Osteocyte (in vitro differentiated cells): ENCODE results near the gene AHNAK. TPM values are rescaled to one million over a fixed set of nuclear protein-coding genes. Genes with fewer than 3 reads are reported as not detected.

Experiments used
- DNase-seq: peaks from one replicate; pipeline ENCODE4 v3.0.0; 2021; ENCODE audit warnings: mixed read lengths; ENCODE audit not compliant: unreplicated experiment; ENCODE audit errors: extremely low spot score
- H3K27ac Mint-ChIP-seq: one replicate; pipeline ENCODE4 v1.8.0; 2021; ENCODE audit warnings: mild to moderate bottlenecking, mixed read lengths; ENCODE audit not compliant: unreplicated experiment
- H3K27me3 Mint-ChIP-seq: one replicate; pipeline ENCODE4 v1.8.0; 2021; ENCODE audit warnings: mixed read lengths; ENCODE audit not compliant: unreplicated experiment
- H3K36me3 Mint-ChIP-seq: one replicate; pipeline ENCODE4 v1.8.0; 2021; ENCODE audit warnings: mixed read lengths; ENCODE audit not compliant: unreplicated experiment
- H3K4me1 Mint-ChIP-seq: one replicate; pipeline ENCODE4 v1.8.0; 2021; ENCODE audit warnings: mixed read lengths; ENCODE audit not compliant: unreplicated experiment
- H3K4me3 Mint-ChIP-seq: one replicate; pipeline ENCODE4 v1.8.0; 2021; ENCODE audit warnings: mild to moderate bottlenecking, moderate library complexity, mixed read lengths; ENCODE audit not compliant: unreplicated experiment
- H3K9me3 Mint-ChIP-seq: one replicate; pipeline ENCODE4 v1.8.0; 2021; ENCODE audit warnings: mixed read lengths; ENCODE audit not compliant: unreplicated experiment
- CTCF ChIP-seq: fragments of 200-600 bp; sonication (generic); IDR thresholded peaks from 2 replicates; pipeline ENCODE4 v1.5.0; 2021; ENCODE audit warnings: antibody characterized with exemption, mild to moderate bottlenecking, moderate library complexity
- total RNA-seq: library from RNA; stranded (reverse); gene quantifications from 2 replicates; pipeline ENCODE4 v1.2.1, GENCODE V29; 2021

AHNAK gene
- total RNA-seq, 1 donor from 2014 or later, result 462 TPM

- Mint-ChIP-seq H3K9me3 (no peaks in the 10 kb centered on the region), H3K4me3 (peak overlapping the region; percentile 14), H3K36me3 (peaks cover 17% of the 10 kb centered on the region), H3K27me3 (no peaks in the 10 kb centered on the region), H3K4me1 (peaks cover 79% of the 10 kb centered on the region), H3K27ac (peak overlapping the region; percentile 98)
- TF ChIP-seq CTCF, result no peak
- DNase-seq, result no peak
Observed at GRCh38 chr11:62556875-62557631, 10.4 kb upstream of the AHNAK start.

- Mint-ChIP-seq H3K4me1 (peaks cover 80% of the 10 kb centered on the region), H3K27me3 (no peaks in the 10 kb centered on the region), H3K36me3 (peaks cover 14% of the 10 kb centered on the region), H3K9me3 (no peaks in the 10 kb centered on the region), H3K27ac (peak overlapping the region; percentile 98), H3K4me3 (peak overlapping the region; percentile 62)
- no peak for TF ChIP-seq CTCF
- peak; percentile 96 for DNase-seq
Observed at GRCh38 chr11:62556108-62556874, 9.7 kb upstream of the AHNAK start.

GRCh38 chr11:62555464-62556107 is 9.0 kb upstream of the AHNAK start:
- no peaks in the 10 kb centered on the region for H3K9me3 Mint-ChIP-seq
- H3K27ac Mint-ChIP-seq, result peak overlapping the region; percentile 98
- no peak for DNase-seq
- H3K36me3 Mint-ChIP-seq, result peaks cover 14% of the 10 kb centered on the region
- no peak for TF ChIP-seq CTCF
- peak overlapping the region; percentile 62 for H3K4me3 Mint-ChIP-seq
- H3K27me3 Mint-ChIP-seq, result no peaks in the 10 kb centered on the region
- peaks cover 74% of the 10 kb centered on the region for H3K4me1 Mint-ChIP-seq

GRCh38 chr11:62554387-62555167 is 8.0 kb upstream of the AHNAK start:
- peak overlapping the region; percentile 29 for H3K4me3 Mint-ChIP-seq
- no peaks in the 10 kb centered on the region for H3K9me3 Mint-ChIP-seq
- peak overlapping the region; percentile 98 for H3K27ac Mint-ChIP-seq
- DNase-seq, result no peak
- H3K4me1 Mint-ChIP-seq, result peaks cover 66% of the 10 kb centered on the region
- H3K36me3 Mint-ChIP-seq, result peaks cover 9% of the 10 kb centered on the region
- no peaks in the 10 kb centered on the region for H3K27me3 Mint-ChIP-seq
- TF ChIP-seq CTCF, result no peak
